Activated naive CD8-positive, alpha-beta T cell (primary cell): ENCODE results near the gene TPRKB.
"Not testable (repeated sequence)": the region's sequence is repeated elsewhere in the genome, so short reads cannot be mapped to it uniquely, and the experiment has no call there.

Experiments
- H3K27ac Mint-ChIP-seq: one replicate; pipeline ENCODE4 v1.8.0; 2021; ENCODE audit warnings: mixed read lengths
- H3K27me3 Mint-ChIP-seq: one replicate; pipeline ENCODE4 v1.8.0; 2021; ENCODE audit warnings: mixed read lengths
- H3K36me3 Mint-ChIP-seq: one replicate; pipeline ENCODE4 v1.8.0; 2021; ENCODE audit warnings: mixed read lengths
- H3K4me1 Mint-ChIP-seq: one replicate; pipeline ENCODE4 v1.8.0; 2021; ENCODE audit warnings: low read depth, mixed read lengths
- H3K4me3 Mint-ChIP-seq: one replicate; pipeline ENCODE4 v1.8.0; 2021; ENCODE audit warnings: mild to moderate bottlenecking, mixed read lengths
- H3K9me3 Mint-ChIP-seq: one replicate; pipeline ENCODE4 v1.8.0; 2021; ENCODE audit warnings: low read depth, mixed read lengths

The TPRKB gene

GRCh38 chr2:73736855-73737779 lies at the start of gene TPRKB:
TSS of gene TPRKB (minus strand) at chr2:73737345. CDS start at chr2:73734569, 2,776 bp downstream.
- Mint-ChIP-seq H3K9me3 (no peaks in the 10 kb centered on the region), H3K36me3 (peaks cover 18% of the 10 kb centered on the region), H3K27me3 (no peaks in the 10 kb centered on the region), H3K4me1 (peaks cover 17% of the 10 kb centered on the region), H3K27ac (peak within 1 kb of the TSS; percentile 91), H3K4me3 (peak within 1 kb of the TSS; percentile 100)

- not testable (repeated sequence) for H3K36me3 Mint-ChIP-seq, H3K27ac Mint-ChIP-seq
These were observed 46.7 kb upstream of the TPRKB start, which contains the start of gene C2orf78 for GRCh38 chr2:73783883-73784282. TSS of gene C2orf78 (plus strand) at chr2:73784183. CDS start at chr2:73784310, 127 bp downstream.

DNA sequence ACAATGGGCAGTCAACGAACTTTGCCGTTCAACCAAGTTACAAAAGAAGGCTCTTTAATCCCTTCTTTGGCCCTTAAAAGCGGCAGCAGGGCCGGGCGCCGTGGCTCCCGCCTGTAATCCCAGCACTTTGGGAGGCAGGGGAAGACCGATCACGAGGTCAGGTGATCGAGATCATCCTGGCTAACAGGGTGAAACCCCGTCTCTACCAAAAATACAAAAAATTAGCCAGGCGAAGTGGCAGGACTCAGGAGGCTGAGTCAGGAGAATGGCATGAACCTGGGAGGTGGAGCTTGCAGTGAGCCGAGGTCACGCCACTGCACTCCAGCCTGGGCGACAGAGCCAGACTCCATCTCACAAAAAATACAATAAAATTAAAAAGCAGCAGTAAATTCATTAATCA lies 46.3 kb upstream of the TPRKB start:
- not testable (repeated sequence) for H3K27me3 Mint-ChIP-seq, H3K27ac Mint-ChIP-seq, H3K4me3 Mint-ChIP-seq

More at GRCh38 chr2:73783883-73784282, 46.7 kb upstream of the TPRKB start, which contains the start of gene C2orf78:
- not testable (repeated sequence) for H3K27me3 Mint-ChIP-seq, H3K4me3 Mint-ChIP-seq, H3K9me3 Mint-ChIP-seq
- H3K4me1 Mint-ChIP-seq: peaks cover 11% of the 10 kb centered on the region

DNA sequence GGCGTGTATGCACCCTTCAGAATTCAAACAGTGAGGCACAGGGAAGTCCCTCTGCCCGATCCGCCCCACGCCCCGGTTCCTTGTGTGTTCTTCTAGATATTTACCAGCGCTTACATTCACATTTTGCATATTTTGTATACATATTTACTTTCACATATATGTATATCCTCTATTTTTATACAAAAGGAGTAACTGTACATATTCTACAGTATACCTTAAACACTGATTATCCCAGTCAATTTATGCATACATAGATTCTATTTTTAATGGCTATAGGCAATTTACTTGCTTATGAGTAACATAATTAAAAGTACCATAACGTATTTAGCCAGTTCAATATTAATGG lies 43.1 kb upstream of the TPRKB start:
- H3K4me1 Mint-ChIP-seq: peaks cover 36% of the 10 kb centered on the region
- H3K36me3 Mint-ChIP-seq: peaks cover 3% of the 10 kb centered on the region
- no peaks in the 10 kb centered on the region for H3K27me3 Mint-ChIP-seq
- no peaks in the 10 kb centered on the region for H3K9me3 Mint-ChIP-seq
- H3K4me3 Mint-ChIP-seq: peak overlapping the region; percentile 99
- H3K27ac Mint-ChIP-seq: peak overlapping the region; percentile 96

More for the DNA sequence above, 46.3 kb upstream of the TPRKB start:
- H3K4me1 Mint-ChIP-seq: peaks cover 15% of the 10 kb centered on the region
- not testable (repeated sequence) for H3K36me3 Mint-ChIP-seq, H3K9me3 Mint-ChIP-seq

DNA sequence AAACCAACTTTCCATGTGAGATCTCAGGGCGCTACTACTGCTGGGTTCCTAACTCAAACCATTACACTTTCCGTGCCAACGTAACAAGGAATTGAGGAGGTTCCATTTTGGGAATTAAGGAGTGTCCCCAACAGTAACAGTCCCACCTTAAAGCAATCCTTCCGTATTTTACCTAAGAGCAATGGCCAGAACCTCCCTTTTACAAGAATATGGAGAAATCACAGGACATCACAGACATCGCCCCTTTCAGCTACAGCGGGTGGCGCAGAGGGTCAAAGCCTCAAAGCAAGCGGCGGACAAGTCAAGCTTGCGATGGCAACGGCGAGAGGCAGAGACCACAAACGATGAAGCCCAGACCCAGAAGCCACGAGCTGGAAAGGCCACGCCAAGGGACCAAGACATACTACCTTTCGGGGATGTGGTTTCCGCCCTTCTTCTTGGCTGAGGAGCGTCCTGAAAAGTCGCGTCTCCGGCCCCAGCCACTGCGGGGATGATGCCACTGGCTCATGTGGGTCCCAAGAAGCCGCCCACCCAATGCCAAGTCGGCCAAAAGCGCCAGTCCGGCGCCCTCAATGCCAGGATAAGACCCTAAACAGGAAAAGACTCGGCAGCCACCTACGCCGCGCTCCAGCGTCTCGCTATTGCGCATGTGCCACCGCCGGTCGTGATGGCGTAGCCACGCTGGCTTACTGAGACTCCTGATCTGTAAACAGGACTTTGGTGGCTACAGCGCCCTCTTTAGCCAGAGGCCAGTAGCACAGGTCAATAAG lies 42.5 kb upstream of the TPRKB start, which contains the start of gene DUSP11:
Gene DUSP11, minus strand, starts transcription at position 637 of the 770 bp plus-strand sequence. Its CDS starts 129 bp downstream, at position 508.
- H3K9me3 Mint-ChIP-seq: no peaks in the 10 kb centered on the region
- H3K4me1 Mint-ChIP-seq: peaks cover 41% of the 10 kb centered on the region
- peaks cover 7% of the 10 kb centered on the region for H3K36me3 Mint-ChIP-seq
- peak within 1 kb of the TSS; percentile 96 for H3K27ac Mint-ChIP-seq
- H3K27me3 Mint-ChIP-seq: no peaks in the 10 kb centered on the region
- peak within 1 kb of the TSS; percentile 99 for H3K4me3 Mint-ChIP-seq

DNA sequence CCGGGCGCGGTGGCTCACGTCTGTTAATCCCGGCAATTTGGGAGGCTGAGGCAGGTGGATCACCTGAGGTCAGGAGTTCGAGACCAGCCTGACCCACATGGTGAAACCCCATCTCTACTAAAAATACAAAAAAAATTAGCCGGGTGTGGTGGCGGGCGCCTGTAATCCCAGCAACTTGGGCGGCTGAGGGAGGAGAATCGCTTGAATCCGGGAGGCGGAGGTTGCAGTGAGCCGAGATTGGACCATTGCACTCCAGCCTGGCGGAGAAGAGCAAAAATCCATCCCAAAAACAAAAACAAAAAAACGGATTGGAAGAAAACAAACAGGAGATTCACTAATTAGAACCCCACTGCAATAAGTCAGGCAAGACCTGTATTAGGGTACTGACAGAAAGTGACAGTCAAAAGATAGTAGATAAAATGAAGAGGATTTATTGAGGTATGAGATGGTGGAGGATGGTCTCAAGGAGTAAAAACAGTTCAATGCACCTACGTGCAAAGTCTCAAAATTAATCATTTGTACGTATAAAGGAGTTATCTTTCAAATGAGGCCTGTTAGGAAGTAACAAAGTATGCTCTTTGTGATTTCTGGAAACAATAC lies 41.8 kb upstream of the TPRKB start:
- Mint-ChIP-seq H3K4me3 (peak overlapping the region; percentile 99), H3K4me1 (peaks cover 48% of the 10 kb centered on the region), H3K27ac (peak overlapping the region; percentile 96), H3K36me3 (peaks cover 13% of the 10 kb centered on the region)
- not testable (repeated sequence) for H3K9me3 Mint-ChIP-seq, H3K27me3 Mint-ChIP-seq

- peak overlapping the region; percentile 61 for H3K4me3 Mint-ChIP-seq
- peaks cover 56% of the 10 kb centered on the region for H3K4me1 Mint-ChIP-seq
- H3K27ac Mint-ChIP-seq: no peak overlapping the region
- H3K27me3 Mint-ChIP-seq: no peaks in the 10 kb centered on the region
- no peaks in the 10 kb centered on the region for H3K9me3 Mint-ChIP-seq
- peaks cover 16% of the 10 kb centered on the region for H3K36me3 Mint-ChIP-seq
These were observed 39.8 kb upstream of the TPRKB start for GRCh38 chr2:73776869-73777519.

- no peak overlapping the region for H3K4me3 Mint-ChIP-seq
- H3K36me3 Mint-ChIP-seq: peaks cover 16% of the 10 kb centered on the region
- no peaks in the 10 kb centered on the region for H3K9me3 Mint-ChIP-seq
- no peak overlapping the region for H3K27ac Mint-ChIP-seq
- H3K27me3 Mint-ChIP-seq: no peaks in the 10 kb centered on the region
- peaks cover 57% of the 10 kb centered on the region for H3K4me1 Mint-ChIP-seq
These were observed 39.2 kb upstream of the TPRKB start for GRCh38 chr2:73776381-73776780.

- Mint-ChIP-seq H3K36me3 (peaks cover 24% of the 10 kb centered on the region), H3K4me3 (no peak overlapping the region)
These were observed 35.7 kb upstream of the TPRKB start for GRCh38 chr2:73772819-73773218.

GRCh38 chr2:73770725-73771124 lies 33.6 kb upstream of the TPRKB start:
- Mint-ChIP-seq H3K27ac (no peak overlapping the region), H3K4me1 (peaks cover 42% of the 10 kb centered on the region), H3K36me3 (peaks cover 24% of the 10 kb centered on the region), H3K27me3 (no peaks in the 10 kb centered on the region), H3K4me3 (no peak overlapping the region), H3K9me3 (no peaks in the 10 kb centered on the region)

More at GRCh38 chr2:73772819-73773218, 35.7 kb upstream of the TPRKB start:
- H3K27ac Mint-ChIP-seq: no peak overlapping the region
- no peaks in the 10 kb centered on the region for H3K9me3 Mint-ChIP-seq
- peaks cover 55% of the 10 kb centered on the region for H3K4me1 Mint-ChIP-seq
- no peaks in the 10 kb centered on the region for H3K27me3 Mint-ChIP-seq

DNA sequence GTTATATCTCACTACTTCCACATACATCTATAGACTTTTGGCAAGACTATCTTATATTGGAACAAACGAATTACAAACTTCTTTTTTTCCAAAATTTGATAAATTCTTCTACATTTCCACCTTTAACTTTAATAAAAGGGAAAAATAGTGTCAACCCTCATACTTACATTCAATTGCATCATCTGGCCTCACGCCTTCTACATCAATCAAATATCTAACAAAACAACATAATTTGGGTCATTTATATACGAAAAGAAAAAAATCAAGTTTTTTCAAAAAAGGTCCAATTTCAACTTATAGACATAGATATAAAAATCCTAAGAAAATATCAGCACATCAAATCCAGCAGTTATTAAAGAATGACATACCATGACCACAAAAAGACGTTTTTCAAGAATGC lies 29.8 kb upstream of the TPRKB start:
- H3K4me1 Mint-ChIP-seq: peaks cover 24% of the 10 kb centered on the region
- no peaks in the 10 kb centered on the region for H3K27me3 Mint-ChIP-seq
- H3K36me3 Mint-ChIP-seq: peaks cover 13% of the 10 kb centered on the region
- H3K27ac Mint-ChIP-seq: no peak overlapping the region
- no peaks in the 10 kb centered on the region for H3K9me3 Mint-ChIP-seq
- no peak overlapping the region for H3K4me3 Mint-ChIP-seq

DNA sequence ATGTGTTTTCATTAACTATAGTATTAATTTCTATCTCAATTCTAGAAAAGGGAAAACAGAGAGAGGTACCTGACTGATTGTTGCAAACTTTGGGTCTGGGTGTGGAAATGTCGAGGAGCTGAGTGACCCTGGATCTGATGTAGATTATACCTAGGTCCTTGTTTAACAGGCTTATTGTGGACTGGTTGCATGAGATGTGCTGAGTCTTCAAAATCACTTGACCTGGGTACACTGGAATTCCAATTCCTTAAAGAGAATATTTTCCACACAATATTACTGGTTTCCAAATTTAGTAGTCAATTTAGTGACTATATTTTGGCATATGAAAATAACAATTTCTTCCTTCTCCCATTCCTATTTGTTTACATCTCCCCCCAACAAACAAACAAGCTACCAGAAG lies 29.2 kb upstream of the TPRKB start:
- H3K4me3 Mint-ChIP-seq: no peak overlapping the region
- H3K4me1 Mint-ChIP-seq: peaks cover 23% of the 10 kb centered on the region
- H3K9me3 Mint-ChIP-seq: no peaks in the 10 kb centered on the region
- H3K36me3 Mint-ChIP-seq: peaks cover 12% of the 10 kb centered on the region
- H3K27ac Mint-ChIP-seq: no peak overlapping the region
- H3K27me3 Mint-ChIP-seq: no peaks in the 10 kb centered on the region

GRCh38 chr2:73764945-73765344 lies 27.8 kb upstream of the TPRKB start:
- no peak overlapping the region for H3K4me3 Mint-ChIP-seq
- H3K4me1 Mint-ChIP-seq: peaks cover 14% of the 10 kb centered on the region
- H3K9me3 Mint-ChIP-seq: no peaks in the 10 kb centered on the region
- no peaks in the 10 kb centered on the region for H3K27me3 Mint-ChIP-seq
- H3K36me3 Mint-ChIP-seq: peaks cover 7% of the 10 kb centered on the region
- H3K27ac Mint-ChIP-seq: no peak overlapping the region

- Mint-ChIP-seq H3K9me3 (no peaks in the 10 kb centered on the region), H3K27ac (no peak overlapping the region), H3K36me3 (peaks cover 2% of the 10 kb centered on the region), H3K4me3 (no peak overlapping the region), H3K27me3 (no peaks in the 10 kb centered on the region), H3K4me1 (peaks cover 2% of the 10 kb centered on the region)
These were observed 25.4 kb upstream of the TPRKB start for GRCh38 chr2:73762571-73762970.
